HG02678 (cell line): ENCODE results near the gene ESM1.
"Not testable (repeated sequence)": the region's sequence is repeated elsewhere in the genome, so short reads cannot be mapped to it uniquely, and the experiment has no call there.

ENCODE experiments used
- ATAC-seq: cut with Tn5 transposase; IDR thresholded peaks from one replicate; pipeline ENCODE4 v1.9.1; 2021; ENCODE audit warnings: mild to moderate bottlenecking, moderate library complexity; ENCODE audit not compliant: unreplicated experiment

Gene ESM1, protein sequence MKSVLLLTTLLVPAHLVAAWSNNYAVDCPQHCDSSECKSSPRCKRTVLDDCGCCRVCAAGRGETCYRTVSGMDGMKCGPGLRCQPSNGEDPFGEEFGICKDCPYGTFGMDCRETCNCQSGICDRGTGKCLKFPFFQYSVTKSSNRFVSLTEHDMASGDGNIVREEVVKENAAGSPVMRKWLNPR

DNA sequence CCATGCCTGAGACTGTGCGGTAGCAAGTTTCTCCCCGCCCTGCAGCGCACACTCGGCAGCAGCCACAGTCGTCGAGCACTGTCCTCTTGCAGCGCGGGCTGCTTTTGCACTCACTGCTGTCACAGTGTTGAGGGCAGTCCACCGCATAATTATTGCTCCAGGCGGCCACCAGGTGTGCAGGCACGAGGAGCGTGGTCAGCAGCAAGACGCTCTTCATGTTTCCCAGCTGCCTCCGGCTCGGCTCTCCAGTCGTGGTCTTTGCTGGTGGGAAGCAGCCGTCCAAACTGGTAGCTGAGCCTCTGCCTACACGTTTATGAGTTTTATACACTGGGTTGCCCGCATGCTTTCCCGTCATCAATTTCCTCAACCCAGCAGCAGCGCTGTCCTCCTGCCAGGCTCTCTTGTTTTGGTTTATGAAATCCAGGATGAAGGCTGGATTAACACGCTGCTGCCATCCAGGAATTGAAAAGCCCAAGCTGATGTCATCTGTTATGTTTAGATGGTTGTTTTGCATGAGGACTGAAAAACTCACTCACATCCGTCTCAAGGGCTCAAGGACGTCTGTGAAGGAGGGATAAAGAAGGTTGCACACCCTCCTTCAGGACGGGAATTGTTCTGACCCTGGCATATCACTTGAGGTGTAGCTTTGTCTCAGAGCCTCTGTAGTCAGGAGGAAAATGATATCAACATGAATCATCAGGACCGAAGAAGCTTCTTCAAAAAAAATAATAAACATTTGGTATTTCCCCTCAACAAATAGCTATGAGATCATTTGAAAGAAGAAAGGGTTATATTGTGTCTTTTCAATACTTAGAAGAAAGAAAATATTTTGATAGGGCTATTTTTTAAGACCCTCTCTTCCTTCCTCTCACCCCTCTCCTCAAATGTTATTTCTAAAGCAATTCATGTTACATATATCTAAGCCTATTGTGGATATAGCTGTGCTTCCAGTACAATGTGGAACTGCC is at the start of gene ESM1:
Gene ESM1, minus strand, starts transcription at position 293 of the 968 bp plus-strand sequence. Its CDS starts 76 bp downstream, at position 217.
- ATAC-seq, result no peak

DNA sequence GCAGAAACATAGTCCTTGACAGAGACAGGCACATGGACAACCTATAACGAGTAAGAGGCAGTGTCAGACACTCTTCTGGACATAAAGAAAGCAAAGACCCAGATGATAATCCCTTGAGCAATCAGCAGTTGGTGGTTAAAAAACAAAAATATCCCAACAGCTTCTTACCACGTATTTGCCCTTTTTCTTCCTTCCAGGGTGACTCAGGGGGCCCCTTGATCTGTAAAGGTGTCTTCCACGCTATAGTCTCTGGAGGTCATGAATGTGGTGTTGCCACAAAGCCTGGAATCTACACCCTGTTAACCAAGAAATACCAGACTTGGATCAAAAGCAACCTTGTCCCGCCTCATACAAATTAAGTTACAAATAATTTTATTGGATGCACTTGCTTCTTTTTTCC is 48.2 kb upstream of the ESM1 start:
- ATAC-seq, result no peak

DNA sequence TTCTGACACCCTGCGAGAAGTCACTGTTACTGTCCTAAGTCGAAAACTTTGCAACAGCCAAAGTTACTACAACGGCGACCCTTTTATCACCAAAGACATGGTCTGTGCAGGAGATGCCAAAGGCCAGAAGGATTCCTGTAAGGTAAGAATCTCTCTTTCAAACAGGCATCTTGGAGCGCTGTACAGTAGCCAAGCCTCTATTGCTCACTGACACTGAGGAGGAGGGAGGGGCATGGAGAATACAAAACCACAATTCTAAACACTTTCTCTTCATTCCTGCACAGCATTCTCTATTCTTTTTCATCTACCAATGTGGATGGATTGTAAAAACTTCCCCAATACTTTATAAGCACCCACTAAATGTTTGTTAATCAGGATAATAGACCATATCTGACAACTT is 46.1 kb upstream of the ESM1 start:
- ATAC-seq, result no peak

DNA sequence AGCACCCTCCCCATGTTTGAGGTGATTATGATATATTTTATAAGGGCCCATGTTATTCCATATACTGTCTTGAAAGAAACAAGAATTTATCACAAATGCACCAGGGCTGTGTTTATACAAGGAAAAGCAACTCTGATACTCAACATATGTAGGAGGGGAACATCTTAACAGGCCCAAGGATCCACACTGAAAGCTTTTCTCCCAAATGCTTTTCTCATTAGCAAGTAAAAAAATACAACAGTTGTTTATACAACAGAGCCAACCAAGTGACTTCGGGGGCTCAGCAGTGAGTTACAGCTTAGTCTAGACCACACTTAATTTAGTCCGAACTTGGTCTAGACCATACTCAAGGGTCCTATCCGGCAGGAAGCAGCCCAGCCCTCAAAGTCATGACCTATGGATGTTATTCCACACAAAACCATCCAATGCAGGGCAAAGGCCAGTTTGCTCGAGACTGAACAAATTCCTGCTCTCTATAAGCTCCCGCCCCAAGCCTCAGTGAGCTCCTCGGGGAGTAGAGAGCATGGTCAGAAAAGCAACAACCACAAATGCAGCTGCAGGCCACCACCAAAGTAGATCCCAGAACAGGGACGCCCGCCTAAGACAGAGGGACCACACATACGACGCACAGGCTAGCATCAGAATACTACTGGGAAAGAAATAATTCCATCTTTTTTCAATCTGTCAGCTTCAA is 45.4 kb upstream of the ESM1 start:
- no peak for ATAC-seq

DNA sequence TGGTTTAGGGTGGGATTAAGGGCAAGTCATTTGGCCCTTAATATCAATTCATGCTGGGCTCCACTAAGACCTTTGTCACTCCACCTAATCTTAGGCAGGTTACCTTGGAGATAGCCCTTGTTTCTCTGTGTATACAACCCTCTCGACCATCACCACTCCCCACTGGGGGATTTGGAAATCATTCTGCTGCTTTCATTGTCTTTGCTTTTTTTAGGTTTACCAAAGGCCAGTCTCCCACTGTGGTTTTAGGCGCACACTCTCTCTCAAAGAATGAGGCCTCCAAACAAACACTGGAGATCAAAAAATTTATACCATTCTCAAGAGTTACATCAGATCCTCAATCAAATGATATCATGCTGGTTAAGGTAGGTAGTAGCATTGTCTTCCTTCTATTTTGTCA is 44.8 kb upstream of the ESM1 start:
- no peak for ATAC-seq

DNA sequence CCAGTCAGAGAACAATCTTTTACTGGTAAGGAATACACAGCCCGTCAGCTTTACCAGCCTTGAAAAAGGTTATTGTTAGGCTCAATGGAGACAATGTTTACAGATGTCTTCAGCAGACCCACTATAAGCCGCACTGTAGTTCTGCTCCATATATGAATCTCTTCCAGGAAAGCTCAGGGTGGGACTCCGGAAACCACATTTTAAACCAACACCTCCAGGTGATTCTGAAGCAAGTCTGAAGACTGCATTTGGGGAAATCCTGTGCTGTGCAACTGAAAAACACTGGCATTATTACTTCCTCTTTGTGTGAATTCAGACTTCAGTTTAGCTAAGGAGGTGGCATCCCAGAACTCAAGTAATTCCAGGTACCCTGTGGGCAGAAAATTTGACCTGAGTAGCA is 42.2 kb upstream of the ESM1 start:
- no peak for ATAC-seq

DNA sequence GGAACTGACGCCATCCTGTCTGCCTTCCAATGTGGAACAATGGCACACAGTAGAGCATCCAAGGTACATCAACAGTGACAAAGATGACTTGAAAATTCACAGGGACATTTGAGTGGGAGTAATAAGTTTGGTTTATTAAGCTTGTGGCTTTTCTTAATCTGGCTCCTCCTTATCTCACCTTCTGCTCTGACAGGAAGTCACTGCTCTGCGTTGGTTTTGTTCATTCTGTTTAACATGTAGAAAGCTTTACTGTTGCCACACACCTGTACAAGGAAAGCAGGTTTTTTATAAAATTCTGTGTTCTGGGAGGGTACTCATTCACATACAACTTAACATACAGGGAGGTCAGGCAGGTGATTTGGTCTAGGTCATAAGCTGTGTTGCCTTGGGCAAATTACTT is 37.1 kb upstream of the ESM1 start:
- no peak for ATAC-seq

DNA sequence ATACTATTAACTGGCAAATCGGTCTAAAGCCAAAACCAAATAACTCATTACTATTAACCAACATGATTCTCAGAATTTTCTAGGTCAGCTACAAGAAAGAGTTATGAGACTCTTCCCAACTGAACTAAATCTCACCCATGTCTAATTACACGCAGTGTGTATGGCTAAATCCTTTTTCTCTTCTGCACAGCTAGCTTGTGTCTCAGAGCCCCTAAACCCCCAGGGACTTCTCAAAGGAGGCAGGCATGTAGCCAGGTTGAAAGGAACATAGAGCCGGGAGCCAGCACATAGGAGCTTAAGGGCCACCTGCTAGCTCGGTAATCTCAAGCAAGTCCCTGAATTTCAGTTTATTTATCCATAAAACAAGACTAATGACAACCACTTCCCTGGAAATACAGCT is 36.4 kb upstream of the ESM1 start:
- ATAC-seq, result no peak

DNA sequence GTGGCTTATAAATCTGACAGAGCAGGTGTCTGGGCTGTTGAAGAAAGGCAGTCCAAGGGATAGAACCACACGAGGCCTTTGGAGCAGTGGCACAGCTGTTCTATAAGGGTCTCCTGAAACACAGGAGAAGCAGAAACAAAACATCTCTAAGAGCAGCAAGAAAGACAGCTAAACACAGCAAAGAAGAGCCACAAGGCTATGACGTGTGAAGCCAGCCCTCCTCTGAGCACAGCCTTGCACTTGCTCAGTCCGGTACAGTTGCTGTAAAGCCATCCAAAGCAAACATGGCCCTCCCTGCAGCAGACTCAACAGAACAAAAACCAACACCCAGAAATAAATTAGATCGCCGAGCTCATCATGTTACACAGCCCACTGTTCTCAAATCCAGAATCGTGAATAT is 36.0 kb upstream of the ESM1 start:
- no peak for ATAC-seq

DNA sequence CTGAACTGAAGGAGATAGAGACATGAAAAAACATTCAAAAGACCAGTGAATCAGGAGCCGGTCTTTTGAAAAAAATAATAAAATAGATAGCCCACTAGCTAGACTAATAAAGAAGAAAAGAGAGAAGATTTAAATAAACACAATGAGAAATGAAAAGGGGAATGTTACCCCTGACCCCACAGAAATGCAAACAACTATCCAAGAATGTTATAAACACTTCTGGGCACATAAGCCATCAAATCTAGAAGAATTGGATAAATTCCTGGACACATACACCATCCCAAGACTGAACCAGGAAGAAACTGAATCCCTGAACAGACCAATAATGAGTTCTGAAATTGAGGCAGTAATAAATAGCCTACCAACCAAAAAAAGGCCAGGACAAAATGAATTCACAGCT is 24.8 kb upstream of the ESM1 start:
- ATAC-seq, result not testable (repeated sequence)

DNA sequence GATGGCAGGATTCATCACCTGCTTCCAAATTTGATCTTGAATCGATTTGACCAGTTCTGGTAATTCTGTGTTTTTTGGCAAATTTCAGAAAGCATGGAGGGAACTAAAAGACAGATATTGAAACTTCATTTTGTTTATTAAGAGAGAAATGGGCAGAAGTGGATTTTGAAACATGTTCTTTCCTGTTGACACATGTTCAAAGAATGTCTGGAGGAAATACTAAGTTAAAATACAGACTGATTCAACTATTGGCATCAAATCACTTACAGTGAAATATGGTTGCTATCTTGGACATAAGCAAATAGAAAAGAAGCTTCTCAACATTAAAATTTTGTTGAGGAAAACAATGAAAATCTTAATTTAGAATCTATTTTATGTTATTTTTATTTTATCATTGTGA is 19.3 kb upstream of the ESM1 start:
- ATAC-seq, result no peak

DNA sequence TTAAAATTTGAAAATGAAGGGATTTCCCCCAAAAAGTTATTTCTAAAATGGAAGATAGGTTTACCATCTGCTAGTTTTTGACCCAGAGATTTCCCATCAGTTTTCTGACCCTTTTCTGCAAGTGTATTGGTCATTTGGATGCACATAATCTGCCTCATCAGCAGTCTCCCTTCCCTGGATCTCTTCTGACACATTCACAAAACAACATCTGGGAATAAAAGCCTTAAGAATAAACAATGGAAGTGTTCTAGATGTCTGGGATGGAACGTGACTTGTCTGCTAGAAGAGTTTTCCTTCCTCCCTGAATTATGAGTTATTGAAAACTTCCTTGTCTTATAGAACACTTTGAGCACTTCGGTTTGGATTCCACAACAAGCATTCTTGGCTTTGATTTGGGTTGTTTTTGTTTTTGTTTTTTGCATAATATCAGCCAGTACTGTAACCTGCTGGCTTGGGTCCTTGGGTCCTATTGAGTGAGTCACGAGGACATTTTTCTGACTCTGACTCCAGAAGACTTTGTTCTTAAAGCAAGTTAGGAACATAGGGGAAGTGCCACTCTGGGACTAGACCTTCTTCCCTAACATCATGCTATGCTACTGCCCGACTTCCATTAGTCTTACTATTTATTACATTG is 18.2 kb upstream of the ESM1 start:
- ATAC-seq, result no peak

DNA sequence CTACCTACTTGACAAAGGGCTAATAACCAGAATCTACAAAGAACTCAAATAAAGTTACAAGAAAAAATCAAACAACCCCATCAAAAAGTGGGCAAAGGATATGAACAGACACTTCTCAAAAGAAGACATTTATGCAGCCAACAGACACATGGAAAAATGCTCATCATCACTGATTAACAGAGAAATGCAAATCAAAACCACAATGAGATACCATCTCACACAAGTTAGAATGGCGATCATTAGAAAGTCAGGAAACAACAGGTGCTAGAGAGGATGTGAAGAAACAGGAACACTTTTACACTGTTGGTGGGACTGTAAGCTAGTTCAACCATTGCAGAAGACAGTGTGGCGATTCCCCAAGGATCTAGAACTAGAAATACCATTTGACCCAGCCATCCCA is 16.8 kb upstream of the ESM1 start:
- ATAC-seq, result not testable (repeated sequence)

DNA sequence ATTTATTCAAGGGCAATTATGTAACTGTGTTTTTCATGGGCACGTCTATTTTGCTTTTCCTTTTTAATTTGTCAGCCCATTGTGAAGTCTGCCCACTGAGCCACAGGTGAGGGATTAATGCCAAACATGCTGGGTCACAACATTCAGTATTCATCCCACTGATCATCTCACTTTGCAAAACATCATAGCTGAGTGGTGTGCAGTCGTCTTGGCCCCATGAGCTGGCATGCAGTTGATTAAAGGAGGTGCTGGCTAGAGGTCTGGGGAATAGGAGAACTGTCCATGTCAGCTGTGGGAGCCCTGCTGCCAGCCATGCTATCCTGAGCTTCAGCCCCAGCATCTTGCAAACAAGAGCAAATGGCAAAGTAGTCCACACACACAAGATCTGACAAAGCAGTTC is 11.7 kb upstream of the ESM1 start:
- no peak for ATAC-seq

DNA sequence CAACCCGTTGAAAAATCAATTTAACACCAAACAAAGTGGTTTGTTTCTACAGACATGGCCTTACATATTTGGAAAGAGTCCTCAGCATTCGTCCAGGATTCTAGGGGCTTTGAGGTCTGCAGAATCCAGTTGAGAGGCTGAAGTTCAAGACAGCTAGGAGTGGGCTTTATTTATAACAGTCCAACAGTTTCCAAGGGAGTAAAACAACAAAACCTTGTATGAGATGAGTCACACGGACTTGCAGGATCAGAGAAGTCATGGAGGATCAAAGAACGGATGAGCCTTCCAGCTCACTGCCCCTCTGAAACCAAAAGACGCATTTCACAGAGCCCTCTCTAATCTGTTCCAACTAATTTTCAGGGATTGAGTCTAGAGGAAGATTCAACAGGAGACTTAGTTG is 11.1 kb upstream of the ESM1 start:
- no peak for ATAC-seq

DNA sequence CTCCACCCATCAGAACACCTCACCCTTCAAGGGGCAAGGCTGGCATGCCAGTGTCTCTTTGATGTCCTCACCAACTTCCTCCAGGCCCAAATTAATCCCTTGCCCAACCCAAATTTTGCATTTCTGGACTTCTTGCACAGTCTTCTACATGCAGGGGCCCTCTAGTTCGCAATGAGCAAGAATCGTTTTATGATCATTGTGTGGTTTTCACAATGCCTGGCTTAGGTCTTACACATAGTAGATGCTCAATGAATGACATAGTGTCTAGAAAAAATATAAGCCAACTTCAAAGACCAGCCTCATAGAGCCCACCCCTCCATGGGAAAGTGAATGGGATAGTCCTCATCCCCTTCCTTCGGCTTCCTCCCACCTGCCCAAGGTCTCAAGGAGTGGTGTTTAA is 9.8 kb upstream of the ESM1 start:
- ATAC-seq, result no peak

DNA sequence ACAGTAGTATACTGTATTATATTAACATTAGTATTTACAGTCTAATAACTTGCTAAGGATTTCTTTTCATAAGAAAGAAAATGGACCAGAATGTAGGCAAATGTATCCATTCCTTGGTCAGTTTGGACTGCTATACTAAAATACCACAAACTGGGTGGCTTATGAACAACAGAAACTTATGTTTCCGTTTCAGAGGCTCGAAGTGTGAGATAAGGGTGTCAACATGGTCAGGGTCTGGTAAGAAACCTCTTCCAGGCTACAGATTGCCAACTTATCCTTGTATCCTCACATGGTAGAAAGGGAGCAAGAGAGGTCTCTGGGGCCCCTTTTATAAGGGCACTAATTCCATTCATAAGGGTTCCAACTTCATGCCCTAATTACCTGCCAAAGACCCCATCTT is 9.2 kb upstream of the ESM1 start:
- no peak for ATAC-seq

DNA sequence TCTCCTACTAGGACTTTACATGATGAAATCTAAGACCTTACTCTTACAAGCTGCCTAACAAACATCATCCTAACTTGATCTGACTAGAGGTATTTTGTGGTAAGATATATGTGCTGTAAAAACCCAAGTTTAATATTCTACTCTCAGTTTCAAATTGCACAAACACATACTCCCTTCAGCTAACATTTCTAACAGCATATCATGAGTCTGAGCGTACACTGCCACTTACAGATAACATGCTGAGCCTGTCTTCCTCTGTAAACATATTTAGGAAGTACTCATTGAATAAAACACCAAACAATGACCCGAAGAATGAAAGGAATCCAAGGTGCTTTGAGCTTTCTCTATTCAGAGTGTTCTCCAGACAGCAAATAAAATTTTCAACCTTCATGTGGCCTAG is 7.9 kb upstream of the ESM1 start:
- ATAC-seq, result no peak

DNA sequence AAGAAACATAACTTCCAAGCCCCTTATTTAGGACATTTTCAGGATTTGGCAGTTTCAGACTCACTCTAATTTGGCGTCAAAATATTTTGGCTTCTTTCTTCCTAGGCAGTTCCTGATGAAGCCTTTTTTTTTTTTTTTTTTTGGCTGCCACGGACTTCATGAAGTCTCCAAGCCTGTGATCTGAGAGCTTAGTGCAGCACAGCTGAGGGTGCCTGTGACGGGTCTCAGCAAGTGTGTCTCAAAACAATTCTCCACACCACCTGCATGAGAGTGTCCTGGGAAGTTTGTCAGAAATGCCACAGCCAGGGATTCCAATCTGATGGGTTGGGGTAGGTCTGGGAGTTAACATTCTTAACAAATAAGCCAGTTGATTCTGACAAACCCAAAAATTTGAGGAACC is 6.0 kb upstream of the ESM1 start:
- no peak for ATAC-seq

DNA sequence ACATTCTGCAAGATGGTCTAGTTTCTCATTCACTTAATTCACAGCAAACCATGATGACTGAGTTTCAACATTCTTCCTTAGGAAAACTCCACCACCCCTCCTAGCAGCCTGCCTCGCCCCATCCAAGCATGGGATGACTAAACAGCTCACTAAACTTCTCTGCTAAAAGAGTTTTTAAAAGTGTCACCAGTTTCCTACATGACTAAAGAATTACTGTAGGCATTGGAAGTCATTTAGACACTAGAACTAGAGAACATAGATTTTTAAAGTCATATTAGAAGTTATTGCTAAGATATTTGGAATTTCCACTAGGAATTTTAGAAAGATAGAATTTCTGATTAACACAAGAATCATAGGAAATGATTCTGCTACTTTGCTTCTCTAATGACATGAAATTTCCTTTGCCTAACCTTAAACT is 5.5 kb upstream of the ESM1 start:
- ATAC-seq, result no peak

DNA sequence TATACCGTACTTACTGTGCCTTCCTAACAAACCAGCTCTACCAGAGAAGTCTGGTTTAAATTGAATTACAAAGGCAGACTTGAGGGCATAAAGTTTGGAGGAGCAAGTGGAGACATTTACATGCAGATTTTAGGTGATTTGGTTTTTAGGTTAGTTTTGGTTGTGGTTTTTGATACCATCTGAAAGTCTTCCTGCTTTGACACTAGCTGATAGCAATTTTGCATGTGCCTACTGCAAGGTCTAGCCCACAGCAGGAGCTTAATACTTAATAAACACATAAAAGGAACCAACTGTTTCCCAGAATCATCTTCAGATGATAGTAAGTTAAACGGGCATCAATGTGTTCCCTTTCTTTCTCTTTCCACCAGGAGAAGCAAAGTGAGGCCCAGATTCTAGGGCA is 3.4 kb upstream of the ESM1 start:
- no peak for ATAC-seq
